ENCODE data around the gene RFX6. TPM values are rescaled to one million over a fixed set of nuclear protein-coding genes. Genes with fewer than 3 reads are reported as not detected.

Gene RFX6
- total and polyA plus RNA-seq, 5 donors from 2014 or later: not detected

GRCh38 chr6:116902634-116903033, 25.6 kb downstream of the RFX6 start:
- no peak for ATAC-seq (ENCODE audit: low read depth in 2 of 2)

GRCh38 chr6:116922853-116923548, 46.0 kb downstream of the RFX6 start:
- H3K4me3 Mint-ChIP-seq: no peak overlapping the region
- H3K27ac Mint-ChIP-seq: no peak overlapping the region
- Histone ChIP-seq H3K27ac (ENCODE audit: insufficient read depth, low read length, poor library complexity, severe bottlenecking) (no peak overlapping the region), H3K4me3 (ENCODE audit: low read depth, low read length) (no peak overlapping the region), H3K36me3 (ENCODE audit: control insufficient read depth, insufficient read depth, low read length) (no peaks in the 10 kb centered on the region), H3K9me3 (ENCODE audit: control insufficient read depth in 2 of 2, low read length in 2 of 2) (no peaks in the 10 kb centered on the region), H3K27me3 (ENCODE audit: control insufficient read depth, insufficient read depth, low read length) (no peaks in the 10 kb centered on the region), H3K4me1 (ENCODE audit: control insufficient read depth, insufficient read depth, low read length, poor library complexity, severe bottlenecking) (no peaks in the 10 kb centered on the region)
- no peaks in the 10 kb centered on the region for H3K27me3 Mint-ChIP-seq
- no peaks in the 10 kb centered on the region for H3K4me1 Mint-ChIP-seq
- DNase-seq (no peak), ATAC-seq (ENCODE audit: low read depth in 2 of 2) (no peak)
- no peaks in the 10 kb centered on the region for H3K36me3 Mint-ChIP-seq
- peaks cover 0 to 2% (median 0%) of the 10 kb centered on the region in 7 donors for H3K9me3 Mint-ChIP-seq

More at GRCh38 chr6:116902634-116903033, 25.6 kb downstream of the RFX6 start:
- no peaks in the 10 kb centered on the region for H3K36me3 ChIP-seq (ENCODE audit: control insufficient read depth, insufficient read depth, low read length)
- H3K27ac Mint-ChIP-seq: no peak overlapping the region
- no peaks in the 10 kb centered on the region for H3K27me3 ChIP-seq (ENCODE audit: control insufficient read depth, insufficient read depth, low read length)
- H3K4me3 Mint-ChIP-seq: no peak overlapping the region
- H3K36me3 Mint-ChIP-seq: no peaks in the 10 kb centered on the region
- no peaks in the 10 kb centered on the region for H3K4me1 Mint-ChIP-seq
- H3K4me3 ChIP-seq (ENCODE audit: low read depth, low read length): no peak overlapping the region
- DNase-seq: no peak
- H3K27me3 Mint-ChIP-seq: no peaks in the 10 kb centered on the region
- peaks cover 0 to 3% of the 10 kb centered on the region in 2 experiments for H3K9me3 ChIP-seq (ENCODE audit: control insufficient read depth in 2 of 2, low read length in 2 of 2)
- H3K9me3 Mint-ChIP-seq: peaks cover 3 to 19% (median 4%) of the 10 kb centered on the region in 7 donors
- H3K27ac ChIP-seq (ENCODE audit: insufficient read depth, low read length, poor library complexity, severe bottlenecking): no peak overlapping the region
- no peaks in the 10 kb centered on the region for H3K4me1 ChIP-seq (ENCODE audit: control insufficient read depth, insufficient read depth, low read length, poor library complexity, severe bottlenecking)

GRCh38 chr6:116924245-116924644, 47.2 kb downstream of the RFX6 start:
- Mint-ChIP-seq H3K9me3 (peaks cover 0 to 2% (median 0%) of the 10 kb centered on the region in 7 donors), H3K36me3 (no peaks in the 10 kb centered on the region), H3K27me3 (no peaks in the 10 kb centered on the region), H3K4me3 (no peak overlapping the region), H3K27ac (no peak overlapping the region), H3K4me1 (no peaks in the 10 kb centered on the region)
- Histone ChIP-seq H3K4me1 (ENCODE audit: control insufficient read depth, insufficient read depth, low read length, poor library complexity, severe bottlenecking) (no peaks in the 10 kb centered on the region), H3K36me3 (ENCODE audit: control insufficient read depth, insufficient read depth, low read length) (no peaks in the 10 kb centered on the region), H3K9me3 (ENCODE audit: control insufficient read depth in 2 of 2, low read length in 2 of 2) (no peaks in the 10 kb centered on the region), H3K27me3 (ENCODE audit: control insufficient read depth, insufficient read depth, low read length) (no peaks in the 10 kb centered on the region), H3K4me3 (ENCODE audit: low read depth, low read length) (no peak overlapping the region), H3K27ac (ENCODE audit: insufficient read depth, low read length, poor library complexity, severe bottlenecking) (no peak overlapping the region)
- no peak for ATAC-seq (ENCODE audit: low read depth in 2 of 2)
- DNase-seq: no peak

GRCh38 chr6:116925088-116925794, 48.2 kb downstream of the RFX6 start:
- no peaks in the 10 kb centered on the region for H3K27me3 Mint-ChIP-seq
- ATAC-seq (ENCODE audit: low read depth in 2 of 2) (no peak), DNase-seq (no peak)
- no peaks in the 10 kb centered on the region for H3K4me1 ChIP-seq (ENCODE audit: control insufficient read depth, insufficient read depth, low read length, poor library complexity, severe bottlenecking)
- H3K27me3 ChIP-seq (ENCODE audit: control insufficient read depth, insufficient read depth, low read length): no peaks in the 10 kb centered on the region
- peaks cover 0 to 2% (median 0%) of the 10 kb centered on the region in 7 donors for H3K9me3 Mint-ChIP-seq
- no peak overlapping the region for H3K4me3 Mint-ChIP-seq
- no peak overlapping the region for H3K27ac Mint-ChIP-seq
- no peak overlapping the region for H3K27ac ChIP-seq (ENCODE audit: insufficient read depth, low read length, poor library complexity, severe bottlenecking)
- H3K36me3 Mint-ChIP-seq: no peaks in the 10 kb centered on the region
- H3K36me3 ChIP-seq (ENCODE audit: control insufficient read depth, insufficient read depth, low read length): no peaks in the 10 kb centered on the region
- no peaks in the 10 kb centered on the region for H3K4me1 Mint-ChIP-seq
- no peak overlapping the region for H3K4me3 ChIP-seq (ENCODE audit: low read depth, low read length)
- H3K9me3 ChIP-seq (ENCODE audit: control insufficient read depth in 2 of 2, low read length in 2 of 2): no peaks in the 10 kb centered on the region

- peaks cover 4% of the 10 kb centered on the region for H3K27me3 Mint-ChIP-seq
- no peak overlapping the region for H3K4me3 Mint-ChIP-seq
- DNase-seq: no peak
- Histone ChIP-seq H3K4me3 (ENCODE audit: low read depth, low read length) (no peak overlapping the region), H3K27ac (ENCODE audit: insufficient read depth, low read length, poor library complexity, severe bottlenecking) (no peak overlapping the region), H3K36me3 (ENCODE audit: control insufficient read depth, insufficient read depth, low read length) (no peaks in the 10 kb centered on the region), H3K27me3 (ENCODE audit: control insufficient read depth, insufficient read depth, low read length) (no peaks in the 10 kb centered on the region), H3K9me3 (ENCODE audit: control insufficient read depth in 2 of 2, low read length in 2 of 2) (no peaks in the 10 kb centered on the region), H3K4me1 (ENCODE audit: control insufficient read depth, insufficient read depth, low read length, poor library complexity, severe bottlenecking) (no peaks in the 10 kb centered on the region)
- no peaks in the 10 kb centered on the region for H3K4me1 Mint-ChIP-seq
- ATAC-seq (ENCODE audit: low read depth in 2 of 2): no peak
- no peaks in the 10 kb centered on the region for H3K36me3 Mint-ChIP-seq
- H3K27ac Mint-ChIP-seq: no peak overlapping the region
- H3K9me3 Mint-ChIP-seq: peaks cover 0 to 2% (median 0%) of the 10 kb centered on the region in 7 donors
Observed at GRCh38 chr6:116928677-116929076, 51.6 kb downstream of the RFX6 start.

GRCh38 chr6:116929825-116930224, 52.8 kb downstream of the RFX6 start:
- Mint-ChIP-seq H3K27ac (no peak overlapping the region), H3K9me3 (peaks cover 0 to 1% (median 0%) of the 10 kb centered on the region in 7 donors), H3K4me3 (no peak overlapping the region), H3K4me1 (no peaks in the 10 kb centered on the region), H3K27me3 (peaks cover 4% of the 10 kb centered on the region), H3K36me3 (no peaks in the 10 kb centered on the region)
- Histone ChIP-seq H3K4me1 (ENCODE audit: control insufficient read depth, insufficient read depth, low read length, poor library complexity, severe bottlenecking) (no peaks in the 10 kb centered on the region), H3K9me3 (ENCODE audit: control insufficient read depth in 2 of 2, low read length in 2 of 2) (no peaks in the 10 kb centered on the region), H3K27me3 (ENCODE audit: control insufficient read depth, insufficient read depth, low read length) (no peaks in the 10 kb centered on the region), H3K36me3 (ENCODE audit: control insufficient read depth, insufficient read depth, low read length) (no peaks in the 10 kb centered on the region), H3K27ac (ENCODE audit: insufficient read depth, low read length, poor library complexity, severe bottlenecking) (no peak overlapping the region), H3K4me3 (ENCODE audit: low read depth, low read length) (no peak overlapping the region)
- ATAC-seq (ENCODE audit: low read depth in 2 of 2) (peak in 1 of 2 donors; percentile 8), DNase-seq (no peak)

- DNase-seq (no peak), ATAC-seq (ENCODE audit: low read depth in 2 of 2) (no peak)
- H3K27me3 Mint-ChIP-seq: peaks cover 8% of the 10 kb centered on the region
- Histone ChIP-seq H3K4me1 (ENCODE audit: control insufficient read depth, insufficient read depth, low read length, poor library complexity, severe bottlenecking) (no peaks in the 10 kb centered on the region), H3K36me3 (ENCODE audit: control insufficient read depth, insufficient read depth, low read length) (no peaks in the 10 kb centered on the region), H3K4me3 (ENCODE audit: low read depth, low read length) (no peak overlapping the region), H3K27me3 (ENCODE audit: control insufficient read depth, insufficient read depth, low read length) (no peaks in the 10 kb centered on the region), H3K9me3 (ENCODE audit: control insufficient read depth in 2 of 2, low read length in 2 of 2) (no peaks in the 10 kb centered on the region), H3K27ac (ENCODE audit: insufficient read depth, low read length, poor library complexity, severe bottlenecking) (no peak overlapping the region)
- H3K27ac Mint-ChIP-seq: no peak overlapping the region
- H3K4me3 Mint-ChIP-seq: no peak overlapping the region
- no peaks in the 10 kb centered on the region for H3K4me1 Mint-ChIP-seq
- no peaks in the 10 kb centered on the region for H3K36me3 Mint-ChIP-seq
- H3K9me3 Mint-ChIP-seq: peaks cover 0 to 1% (median 0%) of the 10 kb centered on the region in 7 donors
Observed at GRCh38 chr6:116931456-116931855, 54.4 kb downstream of the RFX6 start.
